Tibial artery (tissue), 4 donors: ENCODE results near the gene TBC1D1.

ENCODE experiments used
- DNase-seq, 2 donors: peaks; one replicate each; pipeline ENCODE4 v3.0.0-alpha.2; 2019
- H3K27ac ChIP-seq, 2 donors: fragments of 200-600 bp; sonication (generic) in 1 of 2; 1 replicate in 1 of 2; 2 replicates in 1 of 2; pipeline ENCODE4 v1.5.1; 2018 to 2019; ENCODE audit warnings: mild to moderate bottlenecking in 1 of 2
- H3K27me3 ChIP-seq, 2 donors: fragments of 200-600 bp; sonication (generic) in 1 of 2; one replicate each; pipeline versions ENCODE4 v1.5.1 to v1.6.0; 2016 to 2019
- H3K36me3 ChIP-seq, 3 donors: fragments of 200-600 bp; sonication (generic) in 2 of 3; one replicate each; pipeline ENCODE4 v1.5.1; 2016 to 2019; ENCODE audit warnings: mild to moderate bottlenecking in 2 of 3
- H3K4me1 ChIP-seq, 4 donors: fragments of 200-600 bp; sonication (generic) in 2 of 4; 1 replicate in 3 of 4; 2 replicates in 1 of 4; pipeline ENCODE4 v1.5.1; 2016 to 2019
- H3K4me3 ChIP-seq, 2 donors: fragments of 200-600 bp; sonication (generic) in 1 of 2; 1 replicate in 1 of 2; 2 replicates in 1 of 2; pipeline ENCODE4 v1.5.1; 2018 to 2019; ENCODE audit warnings: mild to moderate bottlenecking in 2 of 2
- H3K9me3 ChIP-seq, 3 donors: fragments of 200-600 bp; sonication (generic) in 1 of 3; one replicate each; pipeline ENCODE4 v1.5.1; 2016 to 2019
- intact Hi-C: fragments of 100-400 bp; cut with DNase I; formaldehyde crosslinking; loops from one replicate; pipeline ENCODE4 v1.15.0; 2023; ENCODE audit warnings: low total_unique reads
- TF ChIP-seq, protein P1 (sequence below), 2 experiments: fragments of 200-600 bp in 1 of 2; fragments of 450-650 bp in 1 of 2; IDR thresholded peaks; one replicate each; pipeline ENCODE4 v1.5.1; 2017 to 2019; ENCODE audit warnings: antibody characterized with exemption in 2 of 2, mild to moderate bottlenecking in 1 of 2, moderate library complexity in 1 of 2

The TBC1D1 gene

DNA sequence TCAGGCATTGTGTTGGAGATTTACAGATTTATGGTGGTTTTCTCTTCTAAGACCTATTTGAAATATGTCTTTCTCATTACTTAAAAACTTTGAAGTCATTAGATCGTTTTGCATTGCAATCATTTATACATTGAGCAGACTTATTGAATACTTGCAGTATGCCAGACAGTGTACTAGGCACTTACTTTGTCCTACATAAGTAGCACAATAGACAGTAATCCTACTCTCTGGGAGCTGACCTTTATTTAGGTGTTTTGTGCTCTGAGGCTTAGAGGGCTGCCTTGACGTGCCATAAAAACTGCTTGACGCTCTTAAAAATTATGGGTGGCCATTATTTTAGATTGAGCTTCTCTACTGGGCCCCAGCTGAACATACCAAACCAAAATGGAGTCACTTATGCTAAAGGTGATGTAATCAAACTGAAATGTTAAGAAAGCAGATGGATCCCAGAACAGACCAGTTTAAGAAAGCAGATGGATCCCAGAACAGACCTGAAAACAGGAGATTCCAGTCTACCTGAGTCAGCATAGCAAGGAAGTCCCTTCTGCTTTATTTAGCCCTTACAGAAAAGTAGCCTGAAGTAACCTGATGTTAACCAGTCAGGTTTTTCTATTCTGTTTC is 111.7 kb downstream of the TBC1D1 start:
- TF ChIP-seq, protein P1, sequence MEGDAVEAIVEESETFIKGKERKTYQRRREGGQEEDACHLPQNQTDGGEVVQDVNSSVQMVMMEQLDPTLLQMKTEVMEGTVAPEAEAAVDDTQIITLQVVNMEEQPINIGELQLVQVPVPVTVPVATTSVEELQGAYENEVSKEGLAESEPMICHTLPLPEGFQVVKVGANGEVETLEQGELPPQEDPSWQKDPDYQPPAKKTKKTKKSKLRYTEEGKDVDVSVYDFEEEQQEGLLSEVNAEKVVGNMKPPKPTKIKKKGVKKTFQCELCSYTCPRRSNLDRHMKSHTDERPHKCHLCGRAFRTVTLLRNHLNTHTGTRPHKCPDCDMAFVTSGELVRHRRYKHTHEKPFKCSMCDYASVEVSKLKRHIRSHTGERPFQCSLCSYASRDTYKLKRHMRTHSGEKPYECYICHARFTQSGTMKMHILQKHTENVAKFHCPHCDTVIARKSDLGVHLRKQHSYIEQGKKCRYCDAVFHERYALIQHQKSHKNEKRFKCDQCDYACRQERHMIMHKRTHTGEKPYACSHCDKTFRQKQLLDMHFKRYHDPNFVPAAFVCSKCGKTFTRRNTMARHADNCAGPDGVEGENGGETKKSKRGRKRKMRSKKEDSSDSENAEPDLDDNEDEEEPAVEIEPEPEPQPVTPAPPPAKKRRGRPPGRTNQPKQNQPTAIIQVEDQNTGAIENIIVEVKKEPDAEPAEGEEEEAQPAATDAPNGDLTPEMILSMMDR (IDR thresholded peaks at IDR 0.05), result no peak
- no peaks in the 10 kb centered on the region for H3K36me3 ChIP-seq
- intact Hi-C loops, result no loop called here
- no peaks in the 10 kb centered on the region for H3K9me3 ChIP-seq
- no peak for DNase-seq
- H3K27me3 ChIP-seq, result no peaks in the 10 kb centered on the region
- H3K4me3 ChIP-seq, result no peak overlapping the region
- peaks cover 0 to 74% (median 32%) of the 10 kb centered on the region in 4 donors for H3K4me1 ChIP-seq
- no peak overlapping the region for H3K27ac ChIP-seq

GRCh38 chr4:38003102-38003501 is 112.2 kb downstream of the TBC1D1 start:
- no peak for DNase-seq
- H3K27me3 ChIP-seq, result no peaks in the 10 kb centered on the region
- peaks cover 0 to 74% (median 33%) of the 10 kb centered on the region in 4 donors for H3K4me1 ChIP-seq
- TF ChIP-seq, protein P1 (IDR thresholded peaks at IDR 0.05), result no peak
- H3K4me3 ChIP-seq, result no peak overlapping the region
- no peaks in the 10 kb centered on the region for H3K36me3 ChIP-seq
- H3K9me3 ChIP-seq, result no peaks in the 10 kb centered on the region
- no peak overlapping the region for H3K27ac ChIP-seq
- intact Hi-C loops, result no loop called here

DNA sequence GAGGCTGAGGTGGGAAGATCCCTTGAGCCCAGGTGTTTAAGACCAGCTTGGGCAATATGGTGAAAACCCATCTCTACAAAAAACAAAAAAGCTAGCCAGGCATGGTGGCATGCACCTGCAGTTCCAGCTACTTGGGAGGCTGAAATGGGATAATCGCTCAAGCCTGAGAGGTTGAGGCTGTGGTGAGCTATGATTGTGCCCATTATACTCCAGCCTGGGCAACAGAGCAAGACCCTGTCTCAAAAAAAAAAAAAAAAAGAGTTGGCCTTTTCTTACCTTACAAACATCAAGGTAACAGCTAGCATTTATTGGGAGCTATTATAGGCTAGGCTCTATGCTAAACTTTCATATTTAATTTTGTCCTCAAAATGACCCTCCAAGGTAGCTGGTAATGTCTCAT is 112.7 kb downstream of the TBC1D1 start:
- no peaks in the 10 kb centered on the region for H3K9me3 ChIP-seq
- no peaks in the 10 kb centered on the region for H3K27me3 ChIP-seq
- H3K27ac ChIP-seq, result peak overlapping the region in 1 of 2 donors; percentile 52
- H3K4me1 ChIP-seq, result peaks cover 0 to 74% (median 33%) of the 10 kb centered on the region in 4 donors
- TF ChIP-seq, protein P1 (IDR thresholded peaks at IDR 0.05), result no peak
- no peak for DNase-seq
- no peaks in the 10 kb centered on the region for H3K36me3 ChIP-seq
- H3K4me3 ChIP-seq, result no peak overlapping the region
- intact Hi-C loops, result no loop called here

GRCh38 chr4:38004062-38004461 is 113.2 kb downstream of the TBC1D1 start:
- Histone ChIP-seq H3K27me3 (no peaks in the 10 kb centered on the region), H3K36me3 (no peaks in the 10 kb centered on the region), H3K27ac (peak overlapping the region in 1 of 2 donors; percentile 52), H3K9me3 (no peaks in the 10 kb centered on the region), H3K4me3 (no peak overlapping the region), H3K4me1 (peaks cover 0 to 74% (median 35%) of the 10 kb centered on the region in 4 donors)
- TF ChIP-seq, protein P1 (IDR thresholded peaks at IDR 0.05), result no peak
- intact Hi-C loops, result no loop called here
- DNase-seq, result no peak

DNA sequence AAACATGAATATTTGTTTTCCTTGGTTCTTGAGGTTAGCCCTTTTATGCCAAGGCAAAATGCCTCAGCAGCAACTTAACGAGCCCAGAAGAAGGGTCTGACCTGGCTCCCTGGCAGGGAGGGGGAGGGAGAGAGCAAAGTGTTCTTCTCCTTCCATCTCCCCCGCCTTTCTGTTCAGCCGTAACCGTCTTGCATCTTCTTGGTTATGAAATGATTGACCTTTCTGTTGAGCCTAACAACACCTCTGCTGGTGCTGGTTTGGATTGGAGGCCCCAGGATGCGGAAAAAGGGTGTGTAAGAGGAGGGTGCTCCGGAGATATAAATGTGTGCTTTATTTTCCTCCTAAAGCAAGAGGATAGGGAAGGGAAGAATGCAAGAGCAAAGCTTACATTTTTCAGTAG is 114.0 kb downstream of the TBC1D1 start:
- intact Hi-C loops, result no loop called here

More for the DNA sequence above, 114.0 kb downstream of the TBC1D1 start:
- no peak overlapping the region for H3K4me3 ChIP-seq
- peaks cover 0 to 76% (median 38%) of the 10 kb centered on the region in 4 donors for H3K4me1 ChIP-seq
- no peaks in the 10 kb centered on the region for H3K36me3 ChIP-seq
- no peak for DNase-seq
- H3K9me3 ChIP-seq, result no peaks in the 10 kb centered on the region
- H3K27ac ChIP-seq, result peak overlapping the region; percentile 36 to 52
- H3K27me3 ChIP-seq, result no peaks in the 10 kb centered on the region
- TF ChIP-seq, protein P1 (IDR thresholded peaks at IDR 0.05), result no peak
